Suprapubic skin (tissue), 4 donors: Measurements from ENCODE around the gene FRMD4B. TPM values are rescaled to one million over a fixed set of nuclear protein-coding genes. Genes with fewer than 3 reads are reported as not detected.

Source experiments
- DNase-seq, 2 donors: peaks; one replicate each; pipeline ENCODE4 v3.0.0-alpha.2; 2019; ENCODE audit warnings: low spot score in 2 of 2
- H3K27ac ChIP-seq: fragments of 200-600 bp; sonication (generic); one replicate; pipeline ENCODE4 v1.5.1; 2019
- H3K27me3 ChIP-seq: fragments of 200-600 bp; sonication (generic); one replicate; pipeline ENCODE4 v1.5.1; 2019
- H3K36me3 ChIP-seq: fragments of 200-600 bp; sonication (generic); one replicate; pipeline ENCODE4 v1.5.1; 2019
- H3K4me1 ChIP-seq: fragments of 200-600 bp; sonication (generic); one replicate; pipeline ENCODE4 v1.5.1; 2019
- H3K4me3 ChIP-seq: fragments of 200-600 bp; sonication (generic); one replicate; pipeline ENCODE4 v1.5.1; 2019; ENCODE audit warnings: mild to moderate bottlenecking
- H3K9me3 ChIP-seq: fragments of 200-600 bp; sonication (generic); one replicate; pipeline ENCODE4 v1.5.1; 2019
- EP300 ChIP-seq: sonication (generic); formaldehyde crosslinking; IDR thresholded peaks from one replicate; pipeline ENCODE4 v1.6.1; 2017; ENCODE audit warnings: antibody characterized with exemption
- POLR2A ChIP-seq, 2 donors: fragments of 450-650 bp; IDR thresholded peaks; one replicate each; pipeline ENCODE4 v1.6.1; 2017; ENCODE audit warnings: antibody characterized with exemption in 2 of 2, mild to moderate bottlenecking in 2 of 2, moderate library complexity in 2 of 2
- POLR2AphosphoS5 ChIP-seq, 3 donors: sonication (generic); formaldehyde crosslinking; IDR thresholded peaks; one replicate each; pipeline ENCODE4 v1.6.1; 2017; ENCODE audit warnings: antibody characterized with exemption in 3 of 3
- WGBS: methylation state at CpG from one replicate; pipeline ENCODE4 v1.1.5; 2018; 5-methylcytosine and 5-hydroxymethylcytosine counted together
- total RNA-seq, 4 donors: library from RNA; depleted of rRNA; stranded (reverse); fragments of >200 nt; gene quantifications; one replicate each; pipeline ENCODE4 v1.1.0, GENCODE V29; 2016
- TF ChIP-seq, protein P1 (sequence below), 2 donors: fragments of 200-600 bp in 1 of 2; fragments of 450-650 bp in 1 of 2; sonication (generic) in 1 of 2; IDR thresholded peaks; one replicate each; pipeline ENCODE4 v1.5.1; 2016 to 2019; ENCODE audit warnings: antibody characterized with exemption in 2 of 2, mild to moderate bottlenecking in 1 of 2, moderate library complexity in 1 of 2

The FRMD4B gene
- total RNA-seq, 4 donors from 2014 or later, result 53.8 to 75.3 (median 67.8) TPM

DNA sequence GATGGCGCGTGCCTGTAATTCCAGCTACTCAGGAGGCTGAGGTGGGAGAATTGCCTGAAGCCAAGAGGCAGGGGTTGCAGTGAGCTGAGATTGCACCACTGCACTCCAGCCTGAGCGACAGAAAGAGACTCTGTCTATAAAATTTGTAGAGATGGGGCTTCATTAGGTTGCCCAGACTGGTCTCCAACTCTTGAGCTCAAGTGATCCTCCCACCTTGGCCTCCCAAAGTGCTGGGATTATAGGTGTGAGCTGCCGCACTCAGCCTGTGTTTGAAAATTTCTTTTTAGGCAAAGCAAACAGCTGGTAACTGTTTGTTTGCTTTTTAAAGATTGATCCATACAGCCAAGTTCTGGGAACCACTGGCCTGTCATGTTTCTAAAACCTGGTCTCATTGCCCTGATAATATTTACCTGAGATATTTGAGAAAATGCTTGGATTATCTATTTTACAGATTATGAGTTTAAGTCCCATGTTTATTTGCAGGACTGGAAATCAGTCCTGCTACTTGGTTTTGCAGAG is 199.3 kb downstream of the FRMD4B start:
- Histone ChIP-seq H3K4me1 (peaks cover 7% of the 10 kb centered on the region), H3K27me3 (no peaks in the 10 kb centered on the region), H3K9me3 (no peaks in the 10 kb centered on the region), H3K36me3 (peaks cover 83% of the 10 kb centered on the region), H3K27ac (no peak overlapping the region), H3K4me3 (no peak overlapping the region)
- TF ChIP-seq POLR2A (IDR thresholded peaks at IDR 0.05), result no peak
- no peak for TF ChIP-seq EP300
- no peak for TF ChIP-seq POLR2AphosphoS5 (IDR thresholded peaks at IDR 0.05)
- TF ChIP-seq, protein P1, sequence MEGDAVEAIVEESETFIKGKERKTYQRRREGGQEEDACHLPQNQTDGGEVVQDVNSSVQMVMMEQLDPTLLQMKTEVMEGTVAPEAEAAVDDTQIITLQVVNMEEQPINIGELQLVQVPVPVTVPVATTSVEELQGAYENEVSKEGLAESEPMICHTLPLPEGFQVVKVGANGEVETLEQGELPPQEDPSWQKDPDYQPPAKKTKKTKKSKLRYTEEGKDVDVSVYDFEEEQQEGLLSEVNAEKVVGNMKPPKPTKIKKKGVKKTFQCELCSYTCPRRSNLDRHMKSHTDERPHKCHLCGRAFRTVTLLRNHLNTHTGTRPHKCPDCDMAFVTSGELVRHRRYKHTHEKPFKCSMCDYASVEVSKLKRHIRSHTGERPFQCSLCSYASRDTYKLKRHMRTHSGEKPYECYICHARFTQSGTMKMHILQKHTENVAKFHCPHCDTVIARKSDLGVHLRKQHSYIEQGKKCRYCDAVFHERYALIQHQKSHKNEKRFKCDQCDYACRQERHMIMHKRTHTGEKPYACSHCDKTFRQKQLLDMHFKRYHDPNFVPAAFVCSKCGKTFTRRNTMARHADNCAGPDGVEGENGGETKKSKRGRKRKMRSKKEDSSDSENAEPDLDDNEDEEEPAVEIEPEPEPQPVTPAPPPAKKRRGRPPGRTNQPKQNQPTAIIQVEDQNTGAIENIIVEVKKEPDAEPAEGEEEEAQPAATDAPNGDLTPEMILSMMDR (IDR thresholded peaks at IDR 0.05), result no peak
- 89% methylated on average over 4 of the region's 4 CpGs for WGBS
- no peak for DNase-seq

- peaks cover 82% of the 10 kb centered on the region for H3K36me3 ChIP-seq
- DNase-seq, result no peak
- peaks cover 24% of the 10 kb centered on the region for H3K4me1 ChIP-seq
- TF ChIP-seq EP300, result no peak
- TF ChIP-seq, protein P1 (IDR thresholded peaks at IDR 0.05), result no peak
- TF ChIP-seq POLR2A (IDR thresholded peaks at IDR 0.05), result no peak
- TF ChIP-seq POLR2AphosphoS5 (IDR thresholded peaks at IDR 0.05), result no peak
- no peaks in the 10 kb centered on the region for H3K27me3 ChIP-seq
- no peaks in the 10 kb centered on the region for H3K9me3 ChIP-seq
- H3K27ac ChIP-seq, result no peak overlapping the region
- no peak overlapping the region for H3K4me3 ChIP-seq
- WGBS, result 77% methylated on average over 8 of the region's 8 CpGs
Measured at GRCh38 chr3:69182588-69183316, 203.1 kb downstream of the FRMD4B start.

GRCh38 chr3:69181592-69182211 is 204.2 kb downstream of the FRMD4B start:
- no peak for DNase-seq
- no peak for TF ChIP-seq EP300
- TF ChIP-seq POLR2A (IDR thresholded peaks at IDR 0.05), result no peak
- TF ChIP-seq POLR2AphosphoS5 (IDR thresholded peaks at IDR 0.05), result no peak
- TF ChIP-seq, protein P1 (IDR thresholded peaks at IDR 0.05), result no peak
- peaks cover 73% of the 10 kb centered on the region for H3K36me3 ChIP-seq
- H3K9me3 ChIP-seq, result no peaks in the 10 kb centered on the region
- no peaks in the 10 kb centered on the region for H3K27me3 ChIP-seq
- H3K4me1 ChIP-seq, result peaks cover 24% of the 10 kb centered on the region
- H3K27ac ChIP-seq, result peak overlapping the region; percentile 8
- WGBS, result 69% methylated on average over 9 of the region's 9 CpGs
- H3K4me3 ChIP-seq, result no peak overlapping the region

DNA sequence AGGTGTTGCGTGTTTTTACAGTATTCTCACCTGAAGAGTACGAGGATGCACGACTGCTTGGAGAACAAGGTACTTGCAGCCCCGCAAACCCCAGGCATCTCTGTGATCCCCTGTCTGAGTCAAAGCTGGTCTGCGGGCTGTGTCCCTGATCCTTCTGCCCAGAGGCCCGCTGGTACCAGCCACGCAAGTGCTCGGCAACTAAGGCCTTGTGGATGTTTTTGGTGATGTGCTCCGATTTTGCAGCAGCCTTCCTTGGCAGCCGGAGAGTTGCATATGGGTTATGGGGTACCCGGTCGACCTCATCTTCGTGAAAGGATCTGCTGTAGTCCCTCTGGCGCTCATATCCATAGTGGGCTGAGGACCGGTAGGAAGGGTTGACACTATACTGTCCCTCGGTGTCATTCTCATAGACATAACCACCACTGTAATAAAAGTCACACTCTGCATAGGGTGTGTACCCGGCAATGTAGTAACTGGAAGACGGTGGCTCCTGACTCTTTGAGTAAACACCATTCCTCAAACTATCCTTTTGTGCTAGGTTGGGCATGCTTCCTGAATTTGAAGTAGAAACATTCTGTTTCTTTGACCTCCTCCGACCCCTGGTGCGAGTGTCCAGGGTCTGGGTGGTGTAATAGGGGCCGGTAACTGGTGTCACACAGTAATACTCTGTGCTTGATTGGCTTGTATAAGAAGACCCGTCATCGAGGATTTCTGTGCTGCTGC is 204.9 kb downstream of the FRMD4B start:
- Histone ChIP-seq H3K4me3 (no peak overlapping the region), H3K9me3 (no peaks in the 10 kb centered on the region), H3K27me3 (no peaks in the 10 kb centered on the region), H3K4me1 (peaks cover 24% of the 10 kb centered on the region), H3K27ac (peak overlapping the region; percentile 8), H3K36me3 (peaks cover 71% of the 10 kb centered on the region)
- DNase-seq, result no peak
- TF ChIP-seq, protein P1 (IDR thresholded peaks at IDR 0.05), result no peak
- TF ChIP-seq POLR2A (IDR thresholded peaks at IDR 0.05) (no peak), EP300 (no peak), POLR2AphosphoS5 (IDR thresholded peaks at IDR 0.05) (no peak)
- 87% methylated on average over 19 of the region's 23 CpGs for WGBS
